Measurements from ENCODE around the gene CLSTN2.

GRCh38 chr3:140423146-140423545 is 488.2 kb downstream of the CLSTN2 start:
- TF ChIP-seq CTCF (conservative IDR thresholded peaks at IDR 0.05; ENCODE audit: low read depth, low read length), result no peak
- TF ChIP-seq SMC3 (IDR thresholded peaks at IDR 0.05; ENCODE audit: low read depth, low read length), result no peak
- no peak for TF ChIP-seq POLR2A (IDR thresholded peaks at IDR 0.05; ENCODE audit: low read depth, low read length)
- no peak for TF ChIP-seq USF2 (IDR thresholded peaks at IDR 0.05; ENCODE audit: low read depth, low read length)
- TF ChIP-seq MXI1 (IDR thresholded peaks at IDR 0.05; ENCODE audit: borderline replicate concordance, low read depth, low read length), result no peak
- TF ChIP-seq FOS (IDR thresholded peaks at IDR 0.05; ENCODE audit: low read depth, low read length), result no peak
- TF ChIP-seq RCOR1 (IDR thresholded peaks at IDR 0.05; ENCODE audit: insufficient replicate concordance, low read length), result no peak
- no peak for TF ChIP-seq RAD21 (IDR thresholded peaks at IDR 0.05; ENCODE audit: low read length)
- TF ChIP-seq CEBPB (IDR thresholded peaks at IDR 0.05; ENCODE audit: low read depth, low read length), result no peak
- no peak for TF ChIP-seq ELK1 (IDR thresholded peaks at IDR 0.05; ENCODE audit: borderline replicate concordance, low read depth, low read length)
- TF ChIP-seq MAZ (IDR thresholded peaks at IDR 0.05; ENCODE audit: borderline replicate concordance, low read depth, low read length), result no peak
- no peak for TF ChIP-seq RFX5 (IDR thresholded peaks at IDR 0.05; ENCODE audit: low read depth, low read length)
- no peak for TF ChIP-seq MAFK (IDR thresholded peaks at IDR 0.05; ENCODE audit: low read depth, low read length)
- TF ChIP-seq NFE2L2 (IDR thresholded peaks at IDR 0.05; ENCODE audit: low read depth, low read length), result no peak

Data from IMR-90 (cell line).